Activated CD4-positive, alpha-beta memory T cell treated with anti-CD3 and anti-CD28 coated beads for 36 hours (primary cell): ENCODE data around the gene SMU1. TPM values are rescaled to one million over a fixed set of nuclear protein-coding genes. Genes with fewer than 3 reads are reported as not detected.
"Not testable (repeated sequence)": the region's sequence is repeated elsewhere in the genome, so short reads cannot be mapped to it uniquely, and the experiment has no call there.

ENCODE experiments used
- CTCF ChIA-PET: fragments of 350-600 bp; sonication (Branson Sonifier 250); formaldehyde crosslinking; loops from one replicate; lab custom pipeline; 2021; ENCODE audit warnings: antibody characterized with exemption, inconsistent platforms; lab: Charles Lee
- POLR2A ChIA-PET: fragments of 350-600 bp; sonication (Branson Sonifier 250); formaldehyde crosslinking; loops from one replicate; lab custom pipeline; 2021; ENCODE audit warnings: antibody characterized with exemption; lab: Charles Lee
- DNase-seq: peaks from one replicate; pipeline ENCODE4 v3.0.0-alpha.2; 2020
- H3K27ac Mint-ChIP-seq: one replicate; pipeline ENCODE4 v1.8.0; 2021; ENCODE audit warnings: mixed read lengths
- H3K27me3 Mint-ChIP-seq: one replicate; pipeline ENCODE4 v1.8.0; 2021; ENCODE audit warnings: mixed read lengths
- H3K36me3 Mint-ChIP-seq: one replicate; pipeline ENCODE4 v1.8.0; 2021; ENCODE audit warnings: mixed read lengths
- H3K4me1 Mint-ChIP-seq: one replicate; pipeline ENCODE4 v1.8.0; 2021; ENCODE audit warnings: low read depth, mixed read lengths
- H3K4me3 Mint-ChIP-seq: one replicate; pipeline ENCODE4 v1.8.0; 2021; ENCODE audit warnings: mild to moderate bottlenecking, mixed read lengths
- H3K9me3 Mint-ChIP-seq: one replicate; pipeline ENCODE4 v1.8.0; 2021; ENCODE audit warnings: mixed read lengths
- intact Hi-C: fragments of 100-400 bp; cut with micrococcal nuclease; formaldehyde crosslinking; loops from one replicate; pipeline ENCODE4 v1.15.1; 2023
- total RNA-seq, 2 experiments: library from RNA; stranded (reverse); gene quantifications; one replicate each; pipeline ENCODE4 v1.2.3, GENCODE V29; 2021

Gene SMU1
- total RNA-seq, 2 experiments from 2014 or later = 25.8 to 26.1 TPM

DNA sequence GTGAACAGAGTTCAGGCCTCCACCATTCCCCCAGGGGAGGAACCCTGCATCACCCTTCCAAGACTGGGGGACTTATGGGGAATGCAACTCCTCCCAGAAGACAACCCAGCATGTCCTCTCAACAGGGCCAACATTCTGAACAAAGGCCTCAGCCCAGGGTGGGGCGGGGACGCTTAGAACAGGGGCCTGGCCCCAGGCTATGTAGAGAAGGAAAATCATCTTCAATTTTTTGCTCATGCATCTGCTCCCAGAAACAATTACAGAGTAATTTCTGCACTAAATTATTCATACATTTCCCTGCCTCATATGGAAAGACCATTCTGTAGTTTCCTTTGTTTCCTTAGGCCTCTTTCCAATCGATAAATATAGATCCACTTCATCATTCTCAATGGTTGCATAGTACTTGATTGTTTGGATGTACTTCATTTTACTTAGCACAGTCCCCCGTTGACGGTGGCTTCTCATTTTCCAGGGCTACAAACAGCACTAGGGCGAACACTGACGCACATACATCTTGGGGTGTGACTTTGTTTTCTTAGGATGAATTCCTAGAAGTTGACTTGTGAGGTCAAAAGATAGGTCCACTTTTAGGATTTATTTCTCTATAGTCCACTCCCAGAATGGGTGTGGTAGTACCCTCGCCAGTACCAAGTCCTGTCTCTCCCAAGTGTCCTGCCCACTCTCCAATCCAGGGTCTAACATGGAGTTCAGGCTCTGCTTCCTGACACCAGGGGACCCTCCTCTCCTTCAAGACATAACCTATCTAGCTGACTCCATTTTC is 27.2 kb upstream of the SMU1 start:
- ChIA-PET POLR2A (no interaction called here), CTCF (no interaction called here)
- no peak for DNase-seq
- H3K9me3 Mint-ChIP-seq = no peaks in the 10 kb centered on the region
- H3K36me3 Mint-ChIP-seq = no peaks in the 10 kb centered on the region
- no peak overlapping the region for H3K4me3 Mint-ChIP-seq
- H3K27ac Mint-ChIP-seq = no peak overlapping the region
- no peaks in the 10 kb centered on the region for H3K27me3 Mint-ChIP-seq
- intact Hi-C loops = no loop called here
- H3K4me1 Mint-ChIP-seq = peaks cover 3% of the 10 kb centered on the region

DNA sequence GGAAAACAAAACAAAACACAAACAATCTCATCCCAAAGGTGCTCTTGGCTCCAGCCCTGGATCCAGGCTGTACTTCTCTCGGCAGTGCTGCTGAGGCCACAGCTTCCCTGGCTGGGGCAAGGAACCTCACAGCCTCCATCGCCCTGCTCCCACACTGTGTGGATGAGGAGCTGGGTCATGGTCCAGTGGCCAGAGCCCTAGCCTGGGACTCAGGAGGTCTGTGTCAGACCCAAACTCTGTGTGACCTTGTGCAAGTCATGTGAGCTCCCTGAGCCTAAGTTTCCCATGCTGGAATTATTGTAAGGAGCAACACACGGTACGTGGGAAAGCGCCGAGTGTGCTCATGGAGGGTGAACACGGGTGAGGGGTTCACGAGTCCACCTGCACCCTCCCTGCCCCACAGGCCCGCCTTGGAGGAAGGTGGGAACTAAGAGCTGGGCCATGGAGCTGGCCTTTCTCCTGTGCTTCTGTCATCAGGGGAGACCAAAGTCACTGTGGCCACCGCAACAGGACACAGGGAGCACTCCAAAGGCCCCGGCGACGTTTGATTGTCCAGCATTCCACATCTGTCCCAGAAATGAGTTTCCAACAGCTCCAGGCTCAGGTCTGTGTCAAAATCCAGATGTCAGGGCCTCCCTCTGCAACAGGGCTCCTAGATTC is 26.2 kb upstream of the SMU1 start:
- DNase-seq = no peak
- POLR2A ChIA-PET = no interaction called here

DNA sequence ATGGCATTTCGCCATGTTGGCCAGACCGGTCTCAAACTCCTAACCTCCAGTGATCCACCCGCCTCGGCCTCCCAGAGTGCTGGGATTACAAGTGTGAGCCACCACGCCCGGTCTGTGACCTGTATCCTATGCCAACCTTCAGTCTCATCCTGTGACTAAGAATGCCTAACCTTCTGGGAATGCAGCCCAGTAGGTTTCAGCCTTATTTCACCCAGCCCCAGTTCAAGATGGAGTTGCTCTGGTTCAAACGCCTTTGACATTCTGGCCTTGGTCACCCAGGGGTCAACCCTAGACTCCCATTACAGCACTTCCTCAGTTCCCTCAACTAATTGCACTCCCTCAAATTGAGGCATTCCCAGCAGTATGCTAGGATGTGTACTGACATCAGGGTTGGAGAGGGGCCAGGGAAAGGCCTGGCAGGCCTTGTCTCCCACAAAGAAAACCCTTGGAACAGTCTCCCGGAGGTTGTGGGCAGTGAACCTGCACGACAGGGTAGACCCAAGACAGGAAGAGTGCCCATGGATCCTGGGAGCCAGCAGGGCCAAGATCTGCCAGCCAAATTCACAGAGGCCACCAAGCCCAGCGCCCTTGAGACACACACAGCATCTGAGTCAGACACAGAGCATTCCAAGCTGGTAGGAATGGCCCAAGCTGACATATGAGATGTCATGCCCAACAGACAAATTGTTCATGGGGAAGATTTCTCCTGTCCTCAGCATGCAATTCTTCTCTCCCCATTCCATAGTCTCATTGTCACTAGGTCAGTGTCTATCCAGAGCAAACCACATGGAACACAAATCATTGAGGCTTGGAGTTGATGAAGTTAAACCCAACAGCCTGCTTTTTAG is 24.9 kb upstream of the SMU1 start:
- no peaks in the 10 kb centered on the region for H3K9me3 Mint-ChIP-seq
- no peak overlapping the region for H3K27ac Mint-ChIP-seq
- POLR2A ChIA-PET = no interaction called here
- H3K4me1 Mint-ChIP-seq = no peaks in the 10 kb centered on the region
- H3K27me3 Mint-ChIP-seq = no peaks in the 10 kb centered on the region
- intact Hi-C loops = no loop called here
- CTCF ChIA-PET = interaction anchor here (0.6 kb wide), 1 partner anchor 10 kb away, joined by 3 read pairs; no protein-coding TSS in a partner anchor
- no peaks in the 10 kb centered on the region for H3K36me3 Mint-ChIP-seq
- H3K4me3 Mint-ChIP-seq = no peak overlapping the region
- no peak for DNase-seq

More for the DNA sequence above, 26.2 kb upstream of the SMU1 start:
- H3K4me1 Mint-ChIP-seq = peaks cover 3% of the 10 kb centered on the region
- intact Hi-C loops = no loop called here
- H3K27ac Mint-ChIP-seq = no peak overlapping the region
- CTCF ChIA-PET = interaction anchor here (1.2 kb wide), 1 partner anchor 124 kb away, joined by 4 read pairs; no protein-coding TSS in a partner anchor
- no peak overlapping the region for H3K4me3 Mint-ChIP-seq
- no peaks in the 10 kb centered on the region for H3K36me3 Mint-ChIP-seq
- no peaks in the 10 kb centered on the region for H3K9me3 Mint-ChIP-seq
- no peaks in the 10 kb centered on the region for H3K27me3 Mint-ChIP-seq

DNA sequence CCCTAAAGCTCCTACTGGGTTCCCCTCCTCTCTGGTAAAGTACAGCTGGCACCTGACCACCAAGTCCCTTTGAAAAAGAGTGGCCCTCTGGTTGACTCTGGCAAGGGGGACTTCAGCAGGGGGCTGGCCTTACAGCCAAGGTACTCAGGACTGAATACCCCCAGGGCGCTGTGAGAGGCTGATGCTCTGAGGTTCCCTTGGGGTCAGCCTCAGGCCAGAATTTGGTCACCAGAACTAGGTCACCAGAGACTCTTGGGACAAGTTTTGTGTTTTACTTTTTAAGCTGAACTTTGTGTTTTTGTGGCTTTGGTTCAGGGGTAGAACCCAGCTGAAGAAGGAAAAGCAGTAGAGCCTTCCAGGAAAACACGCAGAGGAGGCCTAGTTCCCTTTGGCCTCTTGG is 23.3 kb upstream of the SMU1 start:
- H3K4me1 Mint-ChIP-seq = no peaks in the 10 kb centered on the region
- no peaks in the 10 kb centered on the region for H3K27me3 Mint-ChIP-seq
- DNase-seq = no peak
- intact Hi-C loops = no loop called here
- POLR2A ChIA-PET = no interaction called here
- no peak overlapping the region for H3K27ac Mint-ChIP-seq
- no peak overlapping the region for H3K4me3 Mint-ChIP-seq
- H3K36me3 Mint-ChIP-seq = no peaks in the 10 kb centered on the region
- H3K9me3 Mint-ChIP-seq = no peaks in the 10 kb centered on the region
- CTCF ChIA-PET = no interaction called here

DNA sequence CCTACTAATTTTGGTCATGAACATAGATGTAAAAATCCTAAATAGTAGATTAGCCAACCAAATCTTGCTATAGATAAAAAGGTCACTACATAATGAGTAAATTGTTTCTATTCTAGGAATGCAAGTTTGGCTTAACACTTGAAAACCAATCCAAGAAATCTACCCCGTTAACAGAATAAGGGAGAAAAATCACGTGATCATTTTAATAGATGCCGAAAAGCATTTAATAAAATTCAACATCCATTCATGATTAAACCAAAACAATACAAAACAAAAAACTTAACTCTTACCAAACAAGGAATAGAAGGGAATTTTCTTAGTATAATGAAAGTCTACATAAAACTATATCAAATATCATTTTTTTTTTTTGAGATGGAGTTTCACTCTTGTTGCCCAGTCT is 20.7 kb upstream of the SMU1 start:
- CTCF ChIA-PET = no interaction called here
- DNase-seq = no peak
- H3K4me1 Mint-ChIP-seq = peaks cover 8% of the 10 kb centered on the region
- POLR2A ChIA-PET = interaction anchor here (0.6 kb wide), 1 partner anchor 921 kb away, joined by 3 read pairs; no protein-coding TSS in a partner anchor
- H3K4me3 Mint-ChIP-seq = no peak overlapping the region
- no peaks in the 10 kb centered on the region for H3K27me3 Mint-ChIP-seq
- no peaks in the 10 kb centered on the region for H3K36me3 Mint-ChIP-seq
- intact Hi-C loops = no loop called here
- H3K9me3 Mint-ChIP-seq = no peaks in the 10 kb centered on the region
- H3K27ac Mint-ChIP-seq = no peak overlapping the region

DNA sequence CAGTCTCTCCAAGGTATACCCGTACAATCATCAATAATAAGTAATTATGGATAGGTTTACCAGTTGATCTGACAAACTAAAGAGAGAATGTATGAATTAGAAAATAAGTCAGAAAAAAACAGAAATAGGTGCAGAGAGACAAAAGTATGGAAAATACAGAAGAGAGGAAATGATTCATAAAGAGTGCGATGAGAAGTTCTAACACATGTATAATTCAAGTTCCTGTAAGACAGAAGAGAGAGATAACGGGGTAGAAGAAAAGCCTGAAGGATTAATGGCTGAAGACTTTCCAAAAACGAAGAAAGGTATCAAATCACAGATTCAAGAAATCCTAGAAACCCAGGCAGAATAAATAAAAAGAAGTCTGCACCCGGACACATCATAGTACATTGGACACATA is 16.2 kb upstream of the SMU1 start:
- no peaks in the 10 kb centered on the region for H3K27me3 Mint-ChIP-seq

DNA sequence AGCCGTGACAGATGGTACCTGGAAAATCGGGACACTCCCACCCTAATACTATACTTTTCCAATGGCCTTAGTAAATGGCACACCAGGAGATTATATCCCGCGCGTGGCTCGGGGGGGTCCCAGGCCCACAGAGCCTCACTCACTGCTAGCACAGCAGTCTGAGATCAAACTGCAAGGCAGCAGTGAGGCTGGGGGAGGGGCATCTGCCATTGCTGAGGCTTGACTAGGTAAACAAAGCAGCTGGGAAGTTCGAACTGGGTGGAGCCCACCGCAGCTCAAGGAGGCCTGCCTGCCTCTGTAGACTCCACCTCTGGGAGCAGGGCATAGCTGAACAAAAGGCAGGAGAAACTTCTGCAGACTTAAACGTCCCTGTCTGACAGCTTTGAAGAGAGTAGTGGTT is 9.2 kb upstream of the SMU1 start:
- ChIA-PET CTCF (interaction anchor here (1.2 kb wide), 1 partner anchor 115 kb away, joined by 3 read pairs; no protein-coding TSS in a partner anchor), POLR2A (interaction anchor here (0.6 kb wide), 1 partner anchor 8 kb away, joined by 3 read pairs; no protein-coding TSS in a partner anchor)
- intact Hi-C loops, H3K4me1 Mint-ChIP-seq, H3K36me3 Mint-ChIP-seq, H3K9me3 Mint-ChIP-seq, H3K27me3 Mint-ChIP-seq, DNase-seq, H3K27ac Mint-ChIP-seq, H3K4me3 Mint-ChIP-seq: not testable (repeated sequence)

More for the DNA sequence above, 16.2 kb upstream of the SMU1 start:
- Mint-ChIP-seq H3K27ac (peak overlapping the region; percentile 64), H3K9me3 (no peaks in the 10 kb centered on the region), H3K4me3 (no peak overlapping the region), H3K4me1 (peaks cover 10% of the 10 kb centered on the region), H3K36me3 (no peaks in the 10 kb centered on the region)
- DNase-seq = no peak
- CTCF ChIA-PET = no interaction called here
- intact Hi-C loops = no loop called here
- POLR2A ChIA-PET = no interaction called here

DNA sequence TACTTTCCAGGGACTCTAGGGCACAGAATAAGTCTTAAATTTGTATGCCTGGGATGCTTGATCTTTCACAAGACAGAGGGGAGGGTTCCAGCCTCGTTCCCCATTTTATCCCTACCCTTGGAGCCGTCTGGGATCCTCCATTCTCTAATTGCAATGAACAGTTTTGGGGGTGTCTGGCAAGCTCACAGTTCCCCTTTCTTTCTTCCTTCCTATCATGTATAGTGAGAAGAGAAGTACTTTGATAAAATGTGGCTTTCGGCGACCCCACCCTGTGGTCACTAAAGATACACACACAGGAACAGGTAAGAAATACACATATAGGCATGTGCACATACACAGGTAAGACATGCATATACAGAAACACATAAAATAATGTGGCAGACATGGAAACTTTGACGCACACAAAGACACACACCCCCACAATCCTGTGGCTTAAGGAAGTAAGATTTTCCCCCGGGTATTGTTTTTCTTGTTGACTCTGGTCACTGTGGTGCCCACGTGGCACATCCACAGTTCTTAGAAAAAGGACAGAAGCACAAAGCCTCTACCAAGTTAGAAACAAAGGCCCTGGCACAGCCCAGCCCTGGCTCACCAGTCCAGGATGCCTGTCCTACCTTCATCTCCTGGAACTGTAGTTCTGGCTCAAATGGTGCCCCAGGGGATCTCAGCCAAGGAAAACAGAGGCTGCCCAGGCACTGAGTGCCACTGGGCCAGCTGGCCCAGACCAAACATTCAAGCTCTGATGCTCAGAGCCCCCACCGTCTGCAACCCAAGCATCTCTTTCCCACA is 6.3 kb upstream of the SMU1 start:
- no peaks in the 10 kb centered on the region for H3K36me3 Mint-ChIP-seq
- ChIA-PET POLR2A (interaction anchor here (1.0 kb wide), 1 partner anchor 88 kb away, joined by 5 read pairs; no protein-coding TSS in a partner anchor), CTCF (interaction anchor here (0.6 to 2.8 kb wide), 7 partner anchors 79 to 333 kb away, joined by 3 to 33 read pairs (median 4); no protein-coding TSS in a partner anchor)
- DNase-seq = peak; percentile 51
- H3K27ac Mint-ChIP-seq = peak overlapping the region; percentile 68
- H3K9me3 Mint-ChIP-seq = no peaks in the 10 kb centered on the region
- no peak overlapping the region for H3K4me3 Mint-ChIP-seq
- peaks cover 11% of the 10 kb centered on the region for H3K4me1 Mint-ChIP-seq
- intact Hi-C loops = no loop called here
- H3K27me3 Mint-ChIP-seq = no peaks in the 10 kb centered on the region

DNA sequence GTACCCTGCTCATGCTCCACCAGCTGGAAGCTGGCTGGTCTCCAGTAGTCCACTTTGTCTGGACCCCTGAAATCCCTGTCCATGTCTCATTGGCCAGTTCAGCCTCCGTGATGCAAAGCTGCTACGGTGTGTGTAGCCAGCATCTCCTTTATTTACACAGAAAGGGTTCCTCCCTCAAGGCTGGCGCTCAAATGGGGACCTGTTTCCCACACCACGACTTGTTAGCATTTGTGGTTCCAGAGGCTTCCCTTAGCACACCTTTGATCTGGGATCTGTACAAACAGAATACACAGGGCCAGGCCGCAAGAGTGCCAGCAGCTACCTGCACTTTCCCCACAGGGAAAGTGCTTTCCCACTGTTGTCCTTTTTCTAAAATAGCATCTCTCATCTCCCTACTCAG is 5.7 kb upstream of the SMU1 start:
- Mint-ChIP-seq H3K9me3 (no peaks in the 10 kb centered on the region), H3K27ac (peak overlapping the region; percentile 68), H3K27me3 (no peaks in the 10 kb centered on the region), H3K36me3 (no peaks in the 10 kb centered on the region), H3K4me3 (no peak overlapping the region), H3K4me1 (peaks cover 12% of the 10 kb centered on the region)
- intact Hi-C loops = no loop called here
- no peak for DNase-seq
- POLR2A ChIA-PET = interaction anchor here (1.0 kb wide), 1 partner anchor 89 kb away, joined by 5 read pairs; no protein-coding TSS in a partner anchor
- CTCF ChIA-PET = interaction anchor here (0.6 to 2.8 kb wide), 7 partner anchors 79 to 334 kb away, joined by 3 to 33 read pairs (median 4); no protein-coding TSS in a partner anchor

DNA sequence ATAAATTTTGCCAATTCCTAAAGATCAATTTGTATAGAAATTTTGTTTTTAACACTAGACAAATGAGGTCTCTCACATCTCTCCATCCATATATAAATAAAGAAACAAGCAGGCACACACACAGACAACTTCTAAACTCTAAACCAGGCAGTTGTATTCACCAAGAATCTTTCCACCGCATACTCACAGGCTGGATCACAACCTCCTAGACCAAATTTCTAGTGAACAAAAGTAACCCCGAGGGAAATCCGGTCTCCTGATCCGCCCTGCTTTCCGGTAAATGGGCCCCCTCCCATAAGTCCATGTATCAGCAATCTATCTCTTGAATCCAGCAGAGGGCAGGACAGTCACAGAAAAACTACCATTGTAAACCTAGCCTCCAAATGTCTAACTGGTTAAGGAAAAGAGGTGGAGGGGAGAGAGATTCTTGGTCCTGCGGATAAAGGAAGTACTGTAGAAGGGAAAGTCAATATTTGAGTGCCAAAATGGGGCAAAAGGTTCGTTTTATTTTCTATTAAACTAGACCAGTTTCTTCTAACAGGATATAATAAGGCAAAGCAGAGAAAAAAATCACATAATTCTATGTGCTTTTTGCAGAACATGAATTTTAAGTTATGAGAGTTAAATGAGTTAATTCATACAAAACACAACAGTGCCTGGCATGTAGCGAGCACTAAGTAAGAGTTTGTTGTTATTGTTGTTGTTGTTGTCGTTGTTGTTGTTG is 4.8 kb upstream of the SMU1 start:
- Mint-ChIP-seq H3K4me1 (peaks cover 17% of the 10 kb centered on the region), H3K36me3 (peaks cover 2% of the 10 kb centered on the region), H3K4me3 (no peak overlapping the region), H3K9me3 (no peaks in the 10 kb centered on the region), H3K27ac (no peak overlapping the region), H3K27me3 (no peaks in the 10 kb centered on the region)
- intact Hi-C loops = loop anchor here (1.0 kb wide), 3 partner anchors 80 to 144 kb away; partner anchors contain the start of gene APTX
- CTCF ChIA-PET = interaction anchor here (0.6 to 2.8 kb wide), 9 partner anchors 45 to 150 kb away, joined by 3 to 33 read pairs (median 4); no protein-coding TSS in a partner anchor
- POLR2A ChIA-PET = no interaction called here
- peak; percentile 86 for DNase-seq
